ENCODE data around the gene OTOS.

GRCh38 chr2:240146141-240146561 is 5.7 kb upstream of the OTOS start:
- TF ChIP-seq CTCF (IDR thresholded peaks at IDR 0.05; ENCODE audit: low read depth, low read length, poor library complexity, severe bottlenecking) (no peak), EZH2phosphoT487 (IDR thresholded peaks at IDR 0.05; ENCODE audit: borderline replicate concordance, low read length) (no peak)
